Measurements from ENCODE around the gene F2R.
A peak's percentile ranks its signal among the peaks of the same experiment; 100 is the strongest.

Gene F2R

DNA sequence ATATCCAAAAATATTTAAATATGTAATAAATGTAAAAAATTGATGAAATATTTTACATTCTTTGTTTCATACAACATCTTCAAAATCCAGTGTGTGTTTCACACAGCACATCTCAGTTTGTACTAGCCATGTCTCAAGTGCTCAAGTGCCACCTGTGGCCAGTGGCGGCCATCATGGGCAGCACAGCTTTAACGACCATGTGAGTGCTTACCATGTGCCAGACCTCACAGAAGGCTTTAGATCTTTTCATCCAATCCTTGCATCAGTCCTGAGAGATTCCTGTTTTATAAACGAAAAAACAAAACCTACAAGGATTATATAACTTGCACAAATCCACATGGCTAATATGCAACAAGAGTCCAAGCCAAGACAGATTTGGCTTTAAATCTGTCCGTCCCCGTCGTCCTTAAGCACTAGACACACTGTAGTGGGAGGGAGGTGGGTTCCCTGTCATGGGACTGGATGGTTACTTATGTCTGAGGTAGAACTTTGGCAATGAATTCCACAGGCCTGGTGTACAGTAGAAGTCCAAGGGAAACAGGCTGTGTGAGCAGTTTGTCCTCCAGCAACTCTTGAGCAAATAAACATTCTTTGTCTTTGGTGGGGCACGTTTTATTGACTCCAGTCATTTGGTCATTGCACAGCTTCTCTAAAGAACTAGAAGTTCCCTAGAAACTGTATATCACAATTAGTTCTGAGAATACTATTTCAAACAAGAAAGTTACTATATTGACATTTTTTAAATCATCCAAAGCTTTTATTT is 25.0 kb upstream of the F2R start:
- no peak for DNase-seq (ENCODE audit: low read depth)

DNA sequence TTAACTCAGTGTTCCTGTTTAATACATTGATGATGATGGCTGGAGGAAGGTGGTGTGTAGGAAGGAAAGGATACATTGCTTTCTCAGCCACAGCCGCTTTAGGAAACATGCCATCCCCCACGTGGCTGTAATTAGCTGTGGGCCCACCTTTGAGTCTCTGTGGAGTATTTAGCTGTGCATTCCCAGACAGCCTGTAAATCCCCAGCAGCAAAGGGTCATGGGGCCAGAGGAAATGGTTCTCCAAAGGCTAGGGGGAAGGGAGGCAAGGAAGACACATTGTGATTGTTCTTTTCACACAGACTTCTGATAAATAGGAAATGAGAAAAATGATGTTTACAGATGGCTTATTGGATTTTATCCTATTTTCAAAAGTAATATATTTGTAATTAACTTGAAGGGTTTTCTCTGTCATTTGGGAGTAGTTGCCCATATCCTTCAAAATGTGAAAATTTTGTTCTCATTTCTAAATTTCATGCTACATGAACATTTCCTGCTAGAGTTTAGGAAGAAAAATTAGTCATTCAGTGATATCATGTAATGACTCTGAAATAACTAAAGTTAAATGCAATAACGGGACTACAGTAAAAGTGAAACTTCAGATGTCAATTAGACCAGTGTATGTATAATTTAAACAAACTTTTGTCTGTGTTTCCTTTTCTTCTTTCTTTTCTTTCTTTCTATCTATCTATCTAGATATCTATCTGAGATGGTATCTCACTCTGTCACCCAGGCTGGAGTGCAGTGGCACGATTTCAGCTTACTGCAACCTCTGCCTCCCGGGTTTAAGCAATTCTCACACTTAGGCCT is 24.3 kb upstream of the F2R start:
- DNase-seq (ENCODE audit: low read depth), result peak; percentile 28

DNA sequence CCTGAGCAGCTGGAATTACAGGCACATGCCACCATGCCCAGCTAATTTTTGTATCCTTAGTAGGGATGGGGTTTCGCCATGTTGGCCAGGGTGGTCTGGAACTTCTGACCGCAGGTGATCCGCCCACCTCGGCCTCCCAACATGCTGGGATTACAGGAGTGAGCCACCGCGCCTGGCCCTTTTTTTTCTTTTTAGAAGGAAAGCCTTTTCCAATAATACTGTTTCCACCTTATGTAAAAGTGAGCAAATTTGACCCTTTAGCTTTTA is 23.7 kb upstream of the F2R start:
- DNase-seq (ENCODE audit: low read depth), result no peak

DNA sequence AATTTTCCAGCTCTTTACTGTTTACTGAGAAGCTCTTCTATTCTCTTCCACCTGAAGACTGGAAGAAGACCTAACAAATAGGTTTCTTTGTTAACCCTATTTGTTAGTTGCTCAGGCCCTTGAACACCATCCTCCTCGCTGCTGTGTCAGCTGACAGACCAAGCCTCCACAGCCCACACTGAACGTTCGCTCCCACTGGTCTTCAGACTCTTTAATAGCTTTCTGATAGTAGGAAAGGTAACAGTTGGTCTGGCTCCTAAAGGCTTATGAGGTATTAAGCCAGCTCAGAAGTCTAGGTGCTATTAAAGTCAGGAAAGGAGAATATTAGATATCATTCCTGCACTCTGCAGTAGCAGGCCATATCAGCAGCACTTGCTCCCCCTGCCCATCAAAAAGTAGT is 23.3 kb upstream of the F2R start:
- no peak for DNase-seq (ENCODE audit: low read depth)

DNA sequence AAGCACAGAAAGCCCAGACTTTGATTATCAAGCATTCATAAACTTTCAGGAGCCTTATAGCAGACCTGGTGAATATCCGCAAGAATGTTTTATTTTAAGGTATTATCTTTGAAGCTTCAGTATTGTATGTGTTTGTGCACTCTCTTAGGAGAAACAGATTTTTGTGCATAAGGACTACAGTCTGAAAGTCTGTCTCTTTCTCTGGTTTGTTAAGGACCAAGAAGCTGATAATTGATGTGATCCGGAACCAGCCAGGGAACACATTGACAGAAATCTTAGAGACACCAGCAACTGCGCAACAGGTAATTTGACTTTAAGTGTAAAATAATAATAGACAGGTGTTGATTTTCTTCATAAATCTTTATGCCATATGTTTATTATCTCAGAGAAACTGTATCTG is 22.8 kb upstream of the F2R start:
- DNase-seq (ENCODE audit: low read depth), result no peak

DNA sequence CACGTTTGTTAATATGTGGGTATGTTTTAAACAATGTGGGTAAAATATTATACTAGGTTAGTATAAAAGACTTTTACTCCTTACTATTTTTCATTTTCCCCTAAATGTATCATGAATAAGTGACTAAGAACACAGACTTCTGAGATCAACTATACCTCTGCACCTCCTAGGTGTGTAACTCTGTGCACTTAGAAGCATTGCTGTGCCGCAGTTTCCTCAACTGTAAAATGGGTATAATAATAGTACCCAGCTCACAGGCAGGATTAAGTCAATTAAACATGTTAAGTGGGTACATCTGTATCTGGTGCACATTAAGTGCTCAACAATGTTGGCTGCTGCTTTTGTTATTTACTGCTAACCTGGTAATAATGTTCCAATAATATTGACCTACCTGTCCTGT is 21.6 kb upstream of the F2R start:
- no peak for DNase-seq (ENCODE audit: low read depth)

DNA sequence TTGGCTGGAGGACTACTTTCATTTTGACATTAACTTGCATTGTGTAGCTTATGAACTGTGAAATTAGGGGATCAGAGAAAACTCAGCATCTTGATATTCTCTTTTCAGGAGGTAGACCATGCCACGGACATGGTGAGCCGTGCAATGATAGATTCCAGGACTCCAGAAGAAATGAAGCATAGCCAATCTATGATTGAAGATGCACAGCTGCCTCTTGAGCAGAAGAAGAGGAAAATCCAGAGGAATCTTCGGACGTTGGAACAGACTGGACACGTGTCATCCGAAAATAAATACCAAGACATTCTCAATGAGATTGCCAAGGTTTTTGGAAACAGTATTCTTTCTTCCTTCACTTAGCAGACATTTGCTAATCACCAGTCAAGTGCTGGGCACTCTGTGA is 20.6 kb upstream of the F2R start:
- DNase-seq (ENCODE audit: low read depth), result no peak

DNA sequence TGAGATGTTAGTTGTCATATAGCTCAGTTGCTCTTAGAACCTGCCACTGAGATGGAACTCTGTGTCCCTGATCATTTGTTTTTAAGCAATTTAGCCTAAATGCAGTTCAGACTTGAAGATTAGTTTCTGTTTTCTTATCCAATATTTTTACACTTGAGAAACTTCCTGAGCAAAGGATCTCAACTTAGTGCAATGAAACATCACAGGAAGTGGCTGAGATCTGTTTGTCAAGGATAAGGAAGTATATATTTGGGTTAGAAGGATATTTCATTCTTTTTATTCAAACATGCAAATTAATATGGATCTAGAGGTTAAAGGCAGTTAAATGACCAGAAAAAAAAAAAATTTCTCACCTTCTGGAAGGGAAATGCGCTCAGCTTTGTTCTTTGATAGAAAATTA is 19.7 kb upstream of the F2R start:
- DNase-seq (ENCODE audit: low read depth), result no peak

DNA sequence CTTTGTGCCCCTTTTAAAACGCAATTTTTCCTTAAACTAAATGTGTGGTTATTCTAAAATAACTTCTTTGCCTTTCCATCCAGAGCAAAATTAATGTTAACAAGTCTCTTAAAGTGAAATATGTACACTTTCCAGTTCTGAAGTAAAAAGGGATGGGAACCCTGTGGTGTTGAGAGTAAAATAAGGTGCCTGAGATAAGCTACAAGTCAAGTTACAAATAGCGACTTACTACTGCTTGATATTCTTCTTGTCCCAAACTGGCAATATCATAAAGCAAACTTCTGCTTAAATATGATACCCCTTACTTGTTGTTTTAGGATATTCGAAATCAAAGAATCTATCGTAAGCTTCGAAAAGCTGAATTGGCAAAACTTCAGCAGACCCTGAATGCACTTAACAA is 18.3 kb upstream of the F2R start:
- DNase-seq (ENCODE audit: low read depth), result no peak

DNA sequence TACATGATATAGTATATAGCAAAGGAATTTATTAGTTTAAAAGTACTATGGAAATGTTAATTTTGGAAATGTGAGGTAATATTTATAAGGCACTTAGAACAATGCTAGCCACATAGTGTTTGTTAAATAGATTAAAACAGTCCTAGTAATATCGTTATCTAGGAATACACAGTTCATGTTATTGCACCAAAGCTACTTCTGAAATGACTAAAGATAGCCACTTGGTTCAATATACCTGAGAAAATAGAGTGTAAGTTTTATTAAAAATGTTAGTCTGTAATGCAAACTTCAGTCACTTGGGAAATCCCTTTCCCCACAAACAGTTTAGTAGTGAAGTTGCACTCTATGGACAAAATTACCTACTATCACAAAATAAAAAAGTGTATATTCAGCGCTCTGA is 15.4 kb upstream of the F2R start:
- no peak for DNase-seq (ENCODE audit: low read depth)

DNA sequence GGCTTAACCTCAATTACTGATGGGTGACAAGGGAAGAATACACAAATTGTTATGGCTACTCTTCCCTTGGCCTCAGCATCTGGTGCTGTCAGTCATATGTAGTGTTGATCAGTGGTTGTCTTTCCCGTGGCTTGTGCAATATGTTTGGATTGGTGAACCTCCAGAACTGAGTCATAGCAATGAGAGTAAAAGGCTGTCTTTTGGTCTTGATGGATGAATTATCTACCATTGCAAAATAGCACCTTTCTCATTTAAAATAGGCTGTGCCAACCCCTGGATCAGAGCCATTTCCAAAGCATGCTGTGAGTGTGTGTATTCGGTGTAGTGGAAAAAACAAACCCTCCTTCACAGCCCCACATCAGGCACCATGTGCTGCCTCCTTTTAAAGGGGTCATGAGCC is 14.6 kb upstream of the F2R start:
- DNase-seq (ENCODE audit: low read depth), result peak; percentile 80

DNA sequence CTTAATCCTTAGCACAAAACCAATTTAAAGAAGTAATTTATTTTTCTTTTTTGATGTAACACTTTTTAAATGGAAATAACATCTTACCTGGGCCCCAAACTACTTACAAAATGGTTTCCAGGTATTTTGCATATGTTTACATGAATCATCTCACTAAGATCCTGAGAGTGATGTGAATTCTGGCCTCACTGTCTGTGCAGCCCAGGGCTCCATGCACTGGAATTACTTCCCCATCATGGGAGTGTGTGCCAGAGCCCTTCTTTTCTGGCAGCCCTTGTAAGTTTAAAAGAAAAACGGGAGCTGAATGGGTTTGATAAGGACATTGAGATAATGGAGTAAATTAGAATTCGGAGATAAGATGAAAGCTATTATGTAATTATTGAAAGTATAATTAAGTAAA is 12.2 kb upstream of the F2R start:
- DNase-seq (ENCODE audit: low read depth), result no peak

DNA sequence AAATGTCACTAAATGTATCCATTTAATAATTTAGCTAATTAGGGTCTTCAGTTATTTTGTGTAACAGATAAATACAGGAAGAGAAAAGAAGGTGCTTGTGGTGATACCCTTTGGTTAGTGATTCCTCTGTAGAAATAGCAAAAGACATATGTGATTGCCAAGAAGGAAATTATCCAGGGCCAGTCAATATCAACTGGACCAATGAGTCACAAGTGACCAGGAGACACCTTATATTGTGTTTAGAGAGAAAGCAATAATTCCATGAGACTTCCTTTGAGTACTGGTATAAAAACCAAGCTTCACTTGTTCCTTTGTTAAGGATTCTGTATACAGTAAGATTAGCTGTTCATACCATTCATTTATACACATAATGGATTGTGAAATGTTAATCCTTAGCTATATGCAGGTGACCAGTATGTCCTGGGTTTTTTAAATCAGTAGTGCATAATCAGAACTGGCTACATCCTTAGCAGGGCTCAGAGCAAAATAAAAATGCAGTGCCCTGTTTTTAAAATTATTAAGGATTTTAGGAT is 11.7 kb upstream of the F2R start:
- no peak for DNase-seq (ENCODE audit: low read depth)

DNA sequence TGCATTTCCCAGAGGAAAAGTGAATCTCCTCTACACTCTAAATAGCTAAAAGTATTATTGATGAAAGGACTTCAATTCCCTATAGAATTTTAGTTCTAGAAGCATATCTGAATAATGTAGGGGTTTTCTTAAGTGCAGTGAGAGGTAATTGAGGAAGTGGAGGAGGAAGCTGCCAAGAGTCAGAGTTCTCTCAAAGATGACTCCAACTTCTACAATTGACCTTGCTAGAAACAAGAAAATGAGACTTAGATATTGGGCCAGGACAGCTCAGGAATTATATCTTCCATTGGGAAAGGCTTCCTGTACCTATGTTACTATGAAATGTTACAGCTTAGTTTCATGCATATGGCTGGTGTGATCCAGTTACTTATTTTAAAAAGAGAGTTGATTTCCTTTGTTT is 10.4 kb upstream of the F2R start:
- no peak for DNase-seq (ENCODE audit: low read depth)

DNA sequence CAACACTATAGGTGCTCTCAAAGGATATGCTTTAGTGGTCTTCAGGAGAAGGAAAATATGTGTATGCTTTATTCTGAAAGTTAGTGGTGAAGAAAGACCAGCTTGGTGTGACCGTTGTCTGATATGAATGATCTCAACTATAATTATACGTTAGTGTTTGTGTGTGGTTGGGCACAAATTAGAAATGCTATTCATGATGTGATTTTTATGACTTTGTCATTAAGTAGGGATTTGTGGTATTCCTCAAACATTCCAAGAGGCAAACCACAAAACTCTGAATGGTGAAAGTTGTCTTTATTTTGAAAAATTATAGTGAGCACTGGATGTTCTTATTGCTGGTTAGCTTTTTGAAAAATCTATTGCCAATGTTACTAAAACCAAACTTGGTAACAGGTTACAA is 6.2 kb upstream of the F2R start:
- peak; percentile 62 for DNase-seq (ENCODE audit: low read depth)

DNA sequence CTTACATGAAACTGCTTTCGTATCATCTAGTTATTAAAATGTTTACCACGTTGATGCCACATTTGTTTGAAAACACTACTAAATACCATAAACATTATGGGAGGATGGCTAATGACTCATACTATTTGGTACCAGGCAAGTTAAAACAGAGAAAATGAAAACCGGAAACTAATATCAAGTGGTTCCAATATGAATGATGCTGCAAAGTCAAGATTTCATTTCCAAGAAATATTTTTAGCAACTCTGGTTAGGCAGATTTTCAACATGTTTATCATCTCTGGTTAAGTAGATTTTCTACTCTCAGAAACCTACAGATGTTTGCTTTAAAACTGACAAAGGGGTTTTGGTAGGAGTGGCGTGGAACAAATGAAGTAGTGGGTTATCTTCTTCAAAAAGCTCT is 4.9 kb upstream of the F2R start:
- DNase-seq (ENCODE audit: low read depth), result no peak

DNA sequence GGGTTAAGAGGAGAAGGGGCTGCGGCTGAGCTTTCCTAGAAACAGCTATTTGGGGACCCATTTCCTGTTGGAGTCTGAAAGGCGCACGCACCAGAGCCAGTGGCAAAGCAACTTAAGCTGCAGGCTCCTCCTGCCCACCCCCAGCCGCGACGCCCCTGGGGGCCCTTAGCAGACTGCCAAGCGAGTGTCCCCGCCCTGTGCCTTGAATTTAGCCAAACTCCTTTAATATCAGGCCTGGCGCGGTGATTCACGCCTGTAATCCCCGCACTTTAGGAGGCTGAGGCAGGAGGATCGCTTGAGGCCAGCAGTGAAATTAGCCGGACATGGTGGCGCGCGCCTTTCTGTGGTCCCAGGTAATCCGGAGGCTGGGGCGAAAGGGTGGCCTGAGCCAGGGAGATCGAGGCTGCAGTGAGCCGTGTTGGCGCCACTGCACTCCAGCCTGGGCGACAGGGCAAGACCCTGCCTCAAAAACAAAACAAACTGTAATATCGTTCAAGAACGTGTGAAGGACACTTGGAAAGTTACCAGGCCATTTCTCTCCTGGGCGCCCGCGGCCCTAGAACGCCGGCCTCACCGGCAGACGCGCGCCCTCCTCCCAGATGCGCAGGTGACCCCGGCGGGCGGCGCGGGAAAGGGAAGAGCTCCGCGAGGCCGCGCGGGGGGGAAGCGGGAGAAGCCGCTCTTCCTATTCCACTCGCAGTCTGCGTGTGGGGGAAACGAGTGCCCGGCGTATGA is 1.0 kb upstream of the F2R start:
- DNase-seq (ENCODE audit: low read depth), result no peak

DNA sequence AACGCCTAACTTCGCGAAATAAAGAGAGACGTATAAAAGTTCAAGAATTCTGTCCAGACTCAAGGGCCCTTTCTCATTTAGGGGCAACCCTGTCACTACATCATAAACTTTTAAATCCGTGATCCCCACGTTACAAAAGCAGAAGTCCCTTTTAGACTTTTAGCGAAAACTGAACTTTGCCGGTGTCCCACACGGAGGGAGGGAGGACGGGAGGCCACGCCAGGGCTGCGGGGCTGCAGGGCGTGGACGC is 515 bp upstream of the F2R start:
- DNase-seq (ENCODE audit: low read depth), result no peak

DNA sequence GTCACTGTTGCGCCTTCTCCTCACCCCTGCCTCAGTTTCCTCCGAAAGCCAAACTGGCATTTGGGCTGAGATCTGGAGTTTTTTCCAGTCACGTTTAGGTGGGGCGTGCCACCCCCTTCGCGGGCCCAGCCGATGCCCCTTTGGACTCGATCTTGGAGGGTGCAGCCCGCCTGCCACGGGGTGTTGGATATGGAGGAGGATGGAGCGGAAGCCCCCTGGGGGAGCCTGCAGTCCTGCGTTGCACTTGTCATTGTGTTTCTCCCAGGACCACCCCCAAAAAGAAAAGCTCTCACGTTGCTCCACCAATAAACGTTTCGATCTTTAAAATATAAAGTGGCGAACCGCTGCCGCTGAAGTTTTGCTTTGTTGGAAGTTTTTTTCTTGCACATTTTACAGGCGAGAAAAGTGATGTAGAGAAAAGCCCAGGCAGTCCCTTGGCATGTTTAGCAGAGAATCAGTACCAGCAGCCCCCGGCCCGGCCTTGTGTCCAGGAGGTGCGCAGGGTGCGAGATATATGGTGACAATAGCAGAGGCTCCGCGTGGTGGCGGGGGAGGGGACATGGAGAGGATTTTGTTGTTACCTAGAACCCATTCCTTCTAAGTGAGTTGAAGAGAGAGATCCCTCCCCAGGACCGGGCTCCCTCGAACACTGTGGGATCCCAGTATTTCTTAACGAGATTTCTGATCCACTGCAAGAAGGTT is 681 bp downstream of the F2R start:
- DNase-seq (ENCODE audit: low read depth), result no peak

DNA sequence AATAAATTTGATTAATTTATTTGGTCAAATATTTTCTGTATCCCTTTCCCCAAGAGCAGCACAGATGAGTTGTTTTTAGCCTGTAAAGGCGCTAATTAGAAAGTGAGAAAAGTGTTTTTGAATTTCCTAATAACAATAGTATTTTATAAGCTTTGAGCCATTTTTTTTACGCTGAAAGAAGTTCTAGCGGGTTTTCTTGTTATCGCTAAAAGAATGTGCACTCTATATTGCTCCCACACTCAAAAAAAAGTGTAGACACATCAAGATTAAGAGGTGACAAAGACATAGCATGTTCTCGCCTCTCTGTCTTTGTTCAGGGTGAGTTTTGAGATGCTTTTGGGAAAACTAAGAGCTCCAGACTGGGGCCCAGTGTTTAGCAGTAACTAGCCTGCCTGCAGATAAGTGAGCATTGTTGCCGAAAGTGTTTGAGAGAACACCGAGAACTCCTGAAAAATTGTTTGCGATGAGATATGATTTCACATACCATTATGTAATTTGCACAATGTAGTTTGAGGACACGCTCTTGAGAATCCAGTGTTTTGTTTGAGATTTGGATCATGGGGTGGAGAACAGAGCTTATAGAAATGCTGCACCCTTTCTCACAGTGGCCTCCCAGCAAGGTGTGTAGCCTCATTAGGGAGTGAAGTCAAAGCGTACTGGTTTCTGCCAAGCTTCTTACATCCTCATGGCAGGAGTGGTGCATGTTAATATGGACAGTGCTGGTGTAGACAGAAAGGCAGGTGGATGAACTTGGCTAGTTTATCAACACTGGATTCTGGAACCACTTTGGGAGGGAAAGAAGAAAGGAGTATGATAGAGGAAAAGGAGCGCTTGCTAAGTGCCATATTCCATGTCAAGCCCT is 1.5 kb downstream of the F2R start:
- DNase-seq (ENCODE audit: low read depth), result no peak

DNA sequence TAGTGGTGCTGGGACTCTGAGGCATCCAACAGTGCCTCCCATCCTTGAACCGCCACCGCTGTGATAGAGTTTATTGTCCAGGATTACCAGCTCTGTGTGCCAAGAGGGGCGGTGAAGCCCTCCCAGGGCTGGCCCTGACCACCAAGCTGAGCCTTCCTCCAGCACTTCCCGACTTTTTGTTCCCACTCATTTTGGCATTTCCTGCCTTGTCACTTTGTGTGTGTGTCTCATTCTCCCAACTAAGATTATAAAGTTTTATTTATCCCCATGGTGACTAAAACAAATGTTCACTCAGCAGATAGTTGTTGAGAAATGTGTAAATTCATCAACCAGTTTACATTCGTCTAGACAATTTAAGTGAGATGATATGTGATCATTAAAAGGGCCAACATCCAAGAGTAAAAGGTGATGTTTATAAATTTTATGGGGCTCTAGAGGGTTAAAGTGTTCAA is 2.5 kb downstream of the F2R start:
- no peak for DNase-seq (ENCODE audit: low read depth)

DNA sequence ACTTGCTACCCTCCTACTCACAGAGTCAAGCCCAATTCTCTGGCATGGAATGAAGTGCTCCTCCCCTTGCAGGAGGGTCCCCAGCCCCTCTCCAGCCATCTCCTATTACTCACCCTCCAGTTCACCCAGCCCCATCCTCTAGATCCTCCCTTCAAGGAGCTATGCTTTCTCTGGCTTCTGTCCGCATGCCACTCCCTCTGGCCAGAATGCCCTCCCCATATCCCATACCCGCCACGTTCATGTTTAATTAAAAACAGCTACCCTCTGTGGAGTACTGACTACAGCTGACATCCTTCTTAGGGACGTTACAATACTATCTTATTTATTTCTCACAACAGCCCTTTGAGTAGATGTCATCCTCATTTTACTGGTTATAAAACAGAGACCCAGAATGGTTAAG is 3.0 kb downstream of the F2R start:
- DNase-seq (ENCODE audit: low read depth), result no peak
